Measurements from ENCODE around the gene MAFG.
"Not testable (repeated sequence)": the region's sequence is repeated elsewhere in the genome, so short reads cannot be mapped to it uniquely, and the experiment has no call there.

MAFG gene

DNA sequence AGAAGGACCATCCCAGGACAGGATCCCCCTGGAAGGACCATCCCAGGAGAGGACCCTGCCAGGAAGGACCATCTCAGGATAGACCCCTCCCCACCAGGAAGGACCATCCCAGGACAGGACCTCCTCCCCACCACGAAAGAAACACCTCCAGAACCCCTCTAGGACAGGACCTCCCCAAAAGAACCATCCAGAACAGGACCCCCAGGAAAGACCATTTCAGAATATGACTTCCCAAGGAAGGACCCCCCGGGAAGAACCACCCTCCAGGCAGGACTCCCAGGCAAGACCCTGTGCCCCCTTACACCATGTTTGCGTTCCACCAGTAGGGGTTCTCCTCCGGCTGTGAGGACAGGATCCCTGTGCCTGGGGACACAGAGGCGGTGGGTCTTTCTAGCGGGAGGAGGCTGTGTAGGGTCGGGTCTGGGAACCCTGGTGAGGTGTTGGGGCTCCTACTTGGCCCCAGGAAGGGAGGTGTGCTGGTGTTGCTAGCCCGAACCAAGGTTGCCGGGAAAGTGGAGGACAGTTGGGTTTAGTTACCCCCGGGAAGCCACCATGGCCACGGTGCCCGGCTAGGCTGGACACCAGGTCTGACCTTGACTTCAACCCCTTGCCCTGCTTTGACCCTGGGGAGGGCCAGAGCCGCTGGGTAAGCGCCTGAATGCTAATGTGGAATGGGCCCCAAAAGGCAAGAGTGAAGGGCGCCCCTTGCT is 31.3 kb upstream of the MAFG start:
- DNase-seq (ENCODE audit: low spot score): no peak

DNA sequence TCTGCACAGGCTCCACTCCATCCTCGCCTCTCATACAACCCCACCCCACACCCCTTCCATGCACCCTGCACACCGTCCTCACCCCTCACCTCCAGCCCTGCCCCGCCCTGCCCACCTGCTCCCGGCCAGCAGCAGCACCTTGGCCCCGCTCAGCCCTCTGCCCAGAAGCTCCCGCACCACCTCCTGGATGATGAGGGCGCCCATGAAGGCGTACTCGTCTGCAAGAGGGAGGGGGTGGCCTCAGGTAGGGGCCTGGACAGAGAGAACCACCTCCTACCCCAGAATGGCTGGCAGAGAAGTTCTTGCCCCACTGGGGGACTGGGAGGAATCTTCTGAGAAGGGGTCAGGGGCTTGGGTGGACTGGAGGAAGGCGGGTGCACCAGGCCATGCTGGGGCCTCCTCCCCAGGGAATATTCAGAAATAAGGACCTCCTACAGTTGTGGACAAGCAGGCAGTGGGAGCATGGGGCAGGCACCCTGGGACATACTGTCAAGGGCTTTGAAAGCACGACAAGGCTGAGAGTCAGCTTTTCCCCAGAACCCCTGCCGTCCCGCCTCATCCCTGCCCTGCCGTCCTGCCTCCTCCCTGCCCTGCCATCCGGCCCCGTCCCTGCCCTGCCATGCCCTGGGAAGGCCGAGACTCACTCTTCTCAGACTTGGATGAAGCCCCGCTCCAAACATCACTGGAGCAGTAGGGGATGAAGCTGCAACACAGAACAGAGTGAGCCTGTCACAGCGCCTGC is 30.3 kb upstream of the MAFG start:
- no peak for DNase-seq (ENCODE audit: low spot score)

DNA sequence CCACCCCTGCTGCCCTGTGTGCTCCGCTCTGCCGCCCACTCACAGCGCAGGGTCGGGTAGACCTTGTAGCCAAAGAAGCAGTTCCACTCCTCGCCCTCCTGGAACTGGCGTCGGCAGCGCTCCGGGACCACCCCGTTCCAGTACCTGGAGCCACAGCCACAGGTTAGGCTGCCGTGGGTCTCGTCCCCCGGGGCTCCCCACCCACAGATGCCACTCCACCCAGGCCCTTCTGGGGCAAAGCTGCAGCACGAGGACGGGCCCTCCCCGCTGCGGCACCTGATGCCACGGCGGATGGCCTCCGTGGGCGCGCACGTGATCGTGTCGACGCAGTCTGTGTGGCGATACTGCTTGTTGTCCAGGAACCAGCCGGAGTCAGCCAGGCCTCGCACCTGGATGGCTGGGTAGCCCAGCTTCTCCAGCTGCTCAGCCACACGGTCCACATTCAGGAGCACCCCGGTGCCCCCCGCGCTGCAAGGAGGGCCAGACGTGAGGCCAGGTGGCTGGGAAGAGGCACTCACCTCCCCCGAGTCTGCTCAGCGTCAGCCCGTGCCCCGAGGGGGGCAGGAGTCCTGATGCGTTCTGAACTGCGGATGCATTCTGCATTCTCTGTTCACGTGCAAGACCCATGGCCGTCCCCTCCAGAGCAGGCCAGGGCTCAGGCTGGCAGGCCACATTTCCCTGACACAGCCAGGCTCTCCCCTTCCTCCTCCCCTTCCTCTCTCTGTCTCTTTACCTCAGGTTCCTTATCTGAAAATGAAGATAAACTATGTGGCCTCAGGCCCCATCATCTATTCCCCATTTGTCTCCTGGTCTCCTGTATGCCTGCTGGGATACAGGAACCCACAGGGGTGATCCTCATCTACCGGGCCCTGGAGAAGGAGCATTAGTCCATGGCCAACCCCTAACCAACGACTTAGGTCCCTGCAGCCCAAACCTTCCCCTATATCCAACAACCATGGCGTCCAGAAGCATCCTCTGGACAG is 29.4 kb upstream of the MAFG start:
- DNase-seq (ENCODE audit: low spot score): no peak

DNA sequence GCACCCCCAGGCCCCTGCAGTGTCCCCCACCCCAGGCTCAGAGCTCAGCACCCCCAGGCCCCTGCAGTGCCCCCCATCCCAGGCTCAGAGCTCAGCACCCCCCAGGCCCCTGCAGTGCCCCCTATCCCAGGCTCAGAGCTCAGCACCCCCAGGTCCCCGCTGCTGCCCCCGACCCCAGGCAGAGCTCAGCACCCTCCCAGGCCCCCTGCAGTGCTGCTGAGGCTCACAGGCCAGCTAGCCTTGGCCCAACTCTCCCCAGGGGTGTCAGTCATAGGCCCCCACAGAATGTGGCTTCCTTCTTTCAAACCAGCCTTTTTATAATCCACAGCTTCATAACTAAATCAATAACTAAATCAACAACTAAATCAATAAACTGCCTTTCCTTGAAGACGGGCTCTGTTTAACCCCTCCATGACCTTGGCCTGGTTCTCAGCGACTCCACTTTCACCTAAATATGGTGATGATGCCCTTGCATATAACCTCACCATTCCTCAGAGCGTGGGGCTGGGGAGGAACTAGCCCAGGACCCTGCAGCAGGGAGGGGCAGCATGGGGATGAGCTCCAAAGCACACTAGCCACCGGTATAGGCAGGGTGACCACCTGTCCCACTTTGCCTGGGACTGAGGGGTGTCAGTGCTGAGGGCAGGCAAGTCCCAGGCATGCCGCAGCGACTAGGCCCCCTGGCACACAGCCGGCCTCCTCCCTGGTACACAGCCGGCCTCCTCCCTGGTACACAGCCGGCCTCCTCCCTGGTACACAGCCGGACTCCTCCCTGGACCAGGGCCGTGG is 28.4 kb upstream of the MAFG start:
- no peak for DNase-seq (ENCODE audit: low spot score)

DNA sequence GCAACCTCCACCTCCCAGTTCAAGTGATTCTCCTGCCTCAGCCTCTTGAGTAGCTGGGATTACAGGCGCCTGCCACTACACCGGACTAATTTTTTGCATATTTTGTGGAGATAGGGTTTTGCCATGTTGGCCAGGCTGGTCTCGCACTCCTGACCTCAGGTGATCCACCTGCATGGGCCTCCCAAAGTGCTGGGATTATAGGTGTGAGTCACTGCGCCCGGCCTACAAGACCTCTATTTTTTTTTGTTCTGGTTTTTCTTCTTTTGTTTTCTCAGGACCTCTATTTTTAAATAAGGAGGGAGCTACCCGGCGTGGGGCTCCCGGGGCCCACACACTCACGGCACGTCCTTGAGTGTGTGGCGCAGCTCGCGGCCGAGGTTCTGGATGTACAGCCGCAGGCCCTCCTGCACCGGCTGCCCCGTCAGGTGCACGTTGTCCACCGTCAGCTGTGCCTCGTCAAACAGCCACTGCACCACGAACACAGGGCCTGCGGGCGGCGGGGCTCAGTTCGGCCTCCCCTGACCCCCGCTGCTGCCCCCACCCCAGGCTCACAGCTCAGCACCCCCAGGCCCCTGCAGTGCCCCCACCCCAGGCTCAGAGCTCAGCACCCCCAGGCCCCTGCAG is 27.6 kb upstream of the MAFG start:
- no peak for DNase-seq (ENCODE audit: low spot score)

DNA sequence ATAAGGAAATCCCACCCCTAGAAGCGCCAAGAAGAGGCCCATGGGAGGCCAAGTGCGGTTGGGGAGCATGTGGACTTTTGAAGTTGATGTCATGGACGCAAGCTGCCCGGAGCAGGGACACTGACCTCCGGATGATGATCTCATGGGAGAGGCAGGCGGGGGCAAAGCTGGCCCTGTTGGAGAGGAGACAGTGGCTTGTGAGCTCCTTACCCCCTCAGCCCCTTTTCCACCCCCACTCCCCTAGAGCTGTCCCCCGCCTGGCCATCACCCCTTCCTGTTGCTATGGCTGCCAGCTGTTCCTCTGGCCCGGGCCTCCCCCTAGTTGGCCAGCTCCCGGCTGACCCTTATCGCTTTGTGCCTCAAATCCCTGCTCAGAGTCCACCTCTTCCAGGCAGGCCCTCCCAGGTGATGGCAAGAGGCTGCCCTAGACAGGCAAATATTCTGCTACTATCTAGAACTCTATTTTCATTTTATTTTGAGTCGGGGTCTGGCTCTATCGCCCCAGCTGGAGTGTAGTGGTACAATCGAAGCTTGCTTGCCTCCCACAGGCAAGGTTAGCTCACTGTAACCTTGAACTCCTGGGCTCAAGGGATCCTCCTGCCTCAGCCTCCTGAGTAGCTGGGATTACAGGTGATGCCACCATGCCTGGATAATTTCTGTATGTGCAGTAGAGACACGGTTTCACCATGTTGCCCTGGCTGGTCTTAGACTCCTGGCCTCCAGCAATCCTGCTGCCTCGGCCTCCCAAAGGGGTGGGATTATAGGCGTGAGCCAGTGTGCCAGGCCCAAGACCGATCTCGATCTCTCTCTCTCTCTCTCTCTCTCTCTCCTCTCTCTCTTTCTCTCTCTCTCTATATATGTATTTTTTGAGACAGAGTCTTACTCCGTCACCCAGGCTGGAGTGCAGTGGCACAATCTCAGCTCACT is 26.9 kb upstream of the MAFG start:
- no peak for DNase-seq (ENCODE audit: low spot score)

DNA sequence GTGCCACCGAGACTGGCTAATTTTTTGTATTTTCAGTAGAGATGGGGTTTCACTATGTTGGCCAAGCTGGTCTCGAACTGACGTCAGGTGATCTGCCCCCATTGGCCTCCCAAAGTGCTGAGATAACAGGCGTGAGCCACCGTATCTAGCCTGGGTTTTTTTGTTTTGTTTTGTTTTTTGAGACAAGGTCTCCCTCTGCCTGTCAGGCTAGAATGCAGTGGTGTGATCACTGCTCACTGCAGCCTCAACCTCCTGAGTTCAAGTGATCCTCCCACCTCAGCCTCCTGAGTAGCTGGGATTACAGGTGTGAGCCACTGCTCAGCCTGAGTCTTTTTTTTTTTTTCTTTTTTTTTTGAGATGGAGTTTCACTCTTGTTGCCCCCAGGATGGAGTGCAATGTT is 25.9 kb upstream of the MAFG start:
- not testable (repeated sequence) for DNase-seq (ENCODE audit: low spot score)

DNA sequence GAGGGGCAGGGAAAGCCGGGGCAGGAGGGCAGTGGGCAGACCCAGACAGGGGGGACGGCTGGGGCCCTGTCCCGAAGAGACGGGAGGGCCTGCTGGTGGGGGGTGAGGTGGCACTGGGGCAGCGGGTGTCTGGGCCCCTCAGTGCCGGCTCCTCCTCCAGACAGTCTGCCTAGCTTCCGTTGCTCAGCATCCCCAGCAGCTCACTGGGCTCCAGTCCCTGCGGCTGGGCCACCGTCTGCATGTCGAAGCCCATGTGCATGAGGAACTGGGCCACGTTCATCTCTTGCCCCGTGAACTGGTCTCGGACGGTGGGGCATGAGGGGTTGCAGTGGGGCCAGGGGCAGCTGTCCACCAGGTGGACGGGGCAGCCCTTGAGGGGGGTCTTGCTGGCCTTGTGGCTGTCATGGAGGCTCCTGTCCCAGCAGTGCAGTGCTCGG is 25.3 kb upstream of the MAFG start:
- DNase-seq (ENCODE audit: low spot score): no peak

DNA sequence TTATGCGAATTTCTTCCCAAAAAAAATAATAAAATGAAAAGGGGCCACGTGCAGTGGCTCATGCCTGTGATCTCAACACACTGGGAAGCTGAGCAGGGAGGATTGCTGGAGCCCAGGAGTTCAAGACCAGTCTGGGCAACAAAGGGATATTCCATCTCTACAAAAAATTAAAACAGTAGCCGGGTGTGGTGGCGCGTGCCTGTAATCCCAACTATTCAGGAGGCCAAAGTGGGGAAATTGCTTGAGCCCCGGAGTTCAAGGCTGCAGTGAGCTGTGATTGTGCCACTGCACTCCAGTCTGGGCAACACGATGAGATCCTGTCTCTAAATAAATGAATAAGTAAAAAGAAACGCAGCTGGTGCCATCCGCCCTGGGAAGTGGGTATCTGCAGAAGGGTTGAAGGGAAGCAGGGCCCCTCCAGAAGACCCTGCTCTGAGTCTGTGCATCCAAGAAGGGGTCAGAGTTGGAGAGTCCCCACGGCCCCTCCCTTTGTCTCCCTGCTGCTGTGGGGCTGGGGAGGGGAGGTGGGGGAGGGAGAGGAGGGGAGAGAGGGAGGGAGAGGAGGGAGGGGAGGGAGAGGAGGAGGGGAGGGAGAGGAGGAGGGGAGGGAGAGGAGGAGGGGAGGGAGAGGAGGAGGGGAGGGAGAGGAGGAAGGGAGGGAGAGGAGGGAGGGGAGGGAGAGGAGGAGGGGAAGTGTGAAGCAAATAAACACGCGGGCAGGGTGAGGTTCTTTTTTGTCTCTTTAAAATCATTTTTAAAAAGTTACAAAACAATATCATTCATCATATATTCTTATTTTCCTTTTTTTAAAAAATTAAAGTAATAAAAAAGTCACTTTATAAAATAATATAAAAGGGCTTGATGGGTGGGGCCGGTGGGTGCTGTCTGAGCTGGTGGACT is 24.5 kb upstream of the MAFG start:
- DNase-seq (ENCODE audit: low spot score): no peak

DNA sequence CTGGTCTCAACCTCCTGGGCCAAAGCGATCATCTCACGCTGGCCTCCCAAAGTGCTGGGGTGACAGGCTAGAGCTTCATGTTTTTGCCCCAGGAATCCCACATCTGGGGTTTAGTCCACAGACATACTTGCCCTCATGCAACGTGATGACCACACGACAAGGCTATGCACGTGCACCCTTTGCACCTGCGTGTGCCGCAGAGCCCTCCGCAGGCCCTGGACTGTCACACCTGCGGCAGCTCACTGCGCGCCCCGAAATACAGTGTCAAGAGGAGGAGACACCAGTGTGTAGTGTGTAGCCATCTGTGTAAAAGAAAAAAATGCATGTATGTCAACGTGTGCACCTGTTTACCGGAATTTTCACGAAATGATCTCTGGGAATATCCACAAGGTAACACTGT is 23.0 kb upstream of the MAFG start:
- no peak for DNase-seq (ENCODE audit: low spot score)

DNA sequence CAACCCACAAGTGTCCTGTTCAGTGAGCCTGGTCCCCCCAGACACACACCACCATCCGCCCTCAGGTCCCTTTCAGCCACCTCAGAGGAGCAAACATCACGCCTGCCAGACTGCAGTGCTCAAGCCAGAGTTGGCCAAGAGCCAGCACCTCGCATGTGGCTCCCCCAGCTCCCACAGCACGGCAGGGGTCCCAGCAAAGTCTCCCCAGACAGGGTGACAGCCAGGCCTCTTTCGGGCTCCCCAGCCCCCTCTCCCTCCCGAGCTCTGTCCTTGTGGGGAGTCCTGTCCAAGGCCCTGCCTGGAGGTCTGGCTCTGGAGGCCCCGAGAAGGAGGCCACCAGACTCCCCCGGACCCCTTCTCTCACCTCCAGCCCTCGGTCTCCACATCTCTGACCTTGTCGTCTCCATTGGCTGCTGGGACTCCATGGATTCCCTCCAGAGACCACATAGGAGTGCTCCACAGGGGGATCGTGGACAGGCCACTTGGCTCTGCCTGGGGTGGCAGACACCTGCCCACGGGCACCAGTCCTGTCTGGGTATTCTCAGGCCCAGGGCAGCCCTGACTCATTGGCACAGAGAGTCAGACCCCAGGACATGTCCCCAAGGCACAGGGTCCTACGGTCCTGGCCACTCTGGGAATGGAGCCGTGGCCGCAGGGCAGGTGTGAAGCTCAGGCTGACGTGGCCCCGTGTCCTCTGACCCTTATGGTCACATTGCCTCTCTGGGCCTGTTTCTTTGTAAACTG is 21.3 kb upstream of the MAFG start:
- no peak for DNase-seq (ENCODE audit: low spot score)

DNA sequence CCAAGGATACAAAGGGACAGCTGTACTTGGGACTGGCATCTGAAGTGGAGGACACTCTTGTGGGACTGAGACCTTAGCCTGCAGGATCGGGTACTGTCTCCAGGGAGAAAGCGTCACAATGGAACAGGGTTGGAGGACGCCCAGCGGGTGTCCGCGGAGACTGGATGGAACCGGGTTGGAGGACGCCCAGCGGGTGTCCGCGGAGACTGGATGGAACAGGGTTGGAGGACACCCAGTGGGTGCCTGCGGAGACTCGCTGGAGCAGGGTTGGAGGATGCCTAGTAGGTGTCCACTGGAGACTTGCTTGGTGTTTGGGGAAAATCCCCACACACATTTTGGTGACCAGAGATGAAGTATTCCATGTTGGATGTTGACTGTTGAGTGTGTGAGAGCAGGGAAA is 19.7 kb upstream of the MAFG start, which contains the start of gene MYADML2:
Gene MYADML2 (minus strand): TSS at position 45 of the 400 bp plus-strand sequence. CDS start 5,492 bp downstream, outside the sequence.
- DNase-seq (ENCODE audit: low spot score): no peak

DNA sequence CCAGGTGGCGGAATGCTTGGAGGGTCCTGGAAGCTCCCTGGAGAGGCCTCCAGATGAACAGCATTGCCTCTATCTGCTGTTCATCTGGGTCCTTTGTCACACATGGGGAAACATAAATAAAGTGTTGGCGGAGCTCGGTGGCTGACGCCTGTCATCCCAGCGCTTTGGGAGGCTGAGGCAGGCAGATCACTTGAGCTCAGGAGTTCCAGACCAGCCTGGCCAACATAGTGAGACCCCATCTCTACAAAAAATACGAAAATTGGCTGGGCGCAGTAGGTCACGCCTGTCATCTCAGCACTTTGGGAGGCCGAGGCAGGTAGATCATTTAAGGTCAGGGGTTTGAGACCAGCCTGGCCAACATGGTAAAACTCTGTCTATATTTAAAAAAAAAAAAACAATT is 17.3 kb upstream of the MAFG start:
- no peak for DNase-seq (ENCODE audit: low spot score)

DNA sequence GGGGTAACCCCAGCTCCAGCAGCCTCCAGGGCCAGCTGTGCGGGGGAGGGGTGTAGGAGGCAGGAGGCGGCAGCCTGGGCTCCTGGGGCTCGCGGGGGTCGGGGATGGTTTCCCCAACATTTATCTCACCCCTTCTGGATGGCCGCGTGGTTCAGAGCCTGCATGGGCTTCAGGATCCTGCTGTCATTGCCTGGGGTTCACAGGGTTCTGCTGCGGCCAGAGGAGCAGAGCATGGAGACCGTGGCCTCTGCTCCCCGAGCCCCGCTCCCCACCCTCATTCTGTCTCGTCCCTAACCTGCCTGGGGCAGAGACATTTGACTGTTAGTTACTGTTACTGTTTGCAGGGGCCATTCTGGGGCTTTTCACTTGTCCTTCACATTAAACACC is 14.6 kb upstream of the MAFG start:
- DNase-seq (ENCODE audit: low spot score): no peak

DNA sequence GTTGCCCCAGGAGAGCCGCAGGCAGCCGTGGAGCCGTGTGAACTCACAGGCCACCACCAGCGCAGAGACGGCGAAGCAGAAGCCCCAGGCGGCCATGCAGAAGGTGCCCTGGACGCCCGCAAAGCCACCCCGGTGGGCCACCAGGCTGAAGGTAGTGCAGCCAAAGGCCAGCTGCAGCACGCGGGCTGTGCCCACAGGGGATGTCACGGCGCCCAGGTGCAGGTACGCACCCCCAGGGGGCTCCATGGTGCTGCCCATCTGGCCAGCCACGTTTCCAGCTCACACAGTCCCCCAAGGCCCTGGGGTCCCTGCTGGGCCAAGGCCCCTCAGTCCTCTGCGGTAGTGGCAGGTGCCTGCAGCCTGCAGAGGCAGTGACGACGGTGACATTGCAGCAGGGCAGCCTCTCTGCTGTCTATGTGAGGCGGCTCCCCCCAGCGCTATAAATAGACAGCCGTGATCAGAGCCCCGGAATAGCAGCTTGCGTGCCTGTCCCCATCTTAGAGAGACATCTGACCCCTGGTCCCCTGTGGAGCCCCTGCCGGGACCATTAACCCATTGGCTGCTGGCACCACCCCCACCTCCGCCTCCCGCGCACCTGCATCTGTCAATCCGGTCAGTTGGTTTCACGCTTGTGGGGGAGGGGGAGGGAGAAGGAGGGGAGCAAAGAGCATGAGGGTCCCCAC is 14.1 kb upstream of the MAFG start:
- no peak for DNase-seq (ENCODE audit: low spot score)

DNA sequence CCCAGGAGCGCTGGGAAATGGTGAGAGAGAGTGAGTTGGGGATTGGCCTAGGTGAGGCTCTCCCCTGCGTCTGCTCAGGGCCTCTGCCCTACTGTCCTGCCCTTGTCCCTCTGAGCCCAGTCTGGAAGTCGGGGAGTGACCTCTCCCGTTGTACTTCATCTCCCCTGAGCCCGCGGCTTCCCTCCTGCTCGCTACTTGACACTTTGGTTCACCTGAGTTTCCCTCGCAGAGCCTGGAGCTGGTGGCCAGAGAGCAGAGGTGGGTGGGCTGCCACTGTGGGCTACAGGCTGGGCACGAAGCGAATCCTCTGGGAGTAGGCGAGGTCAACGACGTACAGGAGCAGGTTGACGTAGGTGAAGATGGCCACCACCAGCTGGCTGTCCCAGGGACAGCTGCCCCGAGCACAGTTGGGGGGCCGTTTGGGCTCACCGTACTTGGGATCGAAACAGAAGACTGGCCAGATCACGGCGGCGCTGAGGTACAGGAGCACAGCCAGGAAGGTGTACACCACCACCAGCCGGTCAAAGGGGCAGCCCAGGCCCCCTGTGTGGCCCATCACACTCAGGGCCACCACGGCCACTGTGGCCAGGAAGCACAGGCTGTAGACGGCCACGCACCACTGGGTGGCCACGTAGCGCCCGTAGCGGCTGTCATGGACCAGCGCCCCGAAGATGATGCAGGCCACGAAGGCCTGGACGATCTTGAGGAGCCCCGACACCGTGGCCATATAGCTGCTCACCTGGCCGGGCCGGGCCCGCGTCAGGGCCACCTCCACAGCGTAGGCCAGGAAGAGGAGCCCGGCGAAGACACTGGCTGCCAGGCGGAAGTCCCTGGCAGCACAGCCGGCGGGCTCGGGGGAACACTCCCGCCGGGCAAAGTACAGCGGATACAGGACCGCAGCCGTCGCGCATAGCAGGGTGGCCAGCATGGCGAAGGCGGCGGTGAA is 13.3 kb upstream of the MAFG start:
- DNase-seq (ENCODE audit: low spot score): no peak
